Astrocyte (in vitro differentiated cells and primary cell): ENCODE measurements around the gene KDM6B. TPM values are rescaled to one million over a fixed set of nuclear protein-coding genes. Genes with fewer than 3 reads are reported as not detected.

Experiments
- DNase-seq: peaks from one replicate; pipeline ENCODE4 v3.0.0-alpha.2; 2010; ENCODE audit warnings: low read depth
- FAIRE-seq: peaks from 2 replicates; lab custom pipeline; 2011; peaks lifted over from hg19 to GRCh38; lab: Jason Lieb, UNC
- H2AFZ ChIP-seq: 2 replicates; pipeline ENCODE4 v1.6.0; 2012; ENCODE audit warnings: low read depth, low read length, inconsistent platforms
- H3K27ac ChIP-seq: 2 replicates; pipeline ENCODE4 v1.5.1; 2011; ENCODE audit warnings: low read depth, low read length, inconsistent platforms
- H3K27me3 ChIP-seq: 2 replicates; pipeline ENCODE4 v1.6.0; 2011; ENCODE audit warnings: low read length, inconsistent platforms; ENCODE audit not compliant: insufficient read depth
- H3K36me3 ChIP-seq: 2 replicates; pipeline ENCODE4 v1.5.1; 2011; ENCODE audit warnings: low read length, inconsistent platforms; ENCODE audit not compliant: insufficient read depth
- H3K4me1 ChIP-seq: 2 replicates; pipeline ENCODE4 v1.5.1; 2011; ENCODE audit warnings: low read length, inconsistent platforms; ENCODE audit not compliant: insufficient read depth
- H3K4me2 ChIP-seq: 2 replicates; pipeline ENCODE4 v1.6.0; 2012; ENCODE audit warnings: low read length, inconsistent platforms
- H3K4me3 ChIP-seq: 2 replicates; pipeline ENCODE4 v1.5.1; 2011; ENCODE audit warnings: low read depth, mild to moderate bottlenecking, low read length, inconsistent platforms; ENCODE audit not compliant: insufficient read depth
- H3K79me2 ChIP-seq: 2 replicates; pipeline ENCODE4 v1.6.0; 2012; ENCODE audit warnings: mild to moderate bottlenecking, low read length, inconsistent platforms; ENCODE audit not compliant: insufficient read depth
- H3K9ac ChIP-seq: 2 replicates; pipeline ENCODE4 v1.6.0; 2012; ENCODE audit warnings: mild to moderate bottlenecking, low read length, inconsistent platforms
- H3K9me3 ChIP-seq: 2 replicates; pipeline ENCODE4 v1.5.1; 2012; ENCODE audit warnings: low read depth, mild to moderate bottlenecking, low read length, inconsistent platforms; ENCODE audit not compliant: insufficient read depth
- H4K20me1 ChIP-seq: 2 replicates; pipeline ENCODE4 v1.6.0; 2012; ENCODE audit warnings: low read length, inconsistent platforms; ENCODE audit not compliant: insufficient read depth
- H3K27ac Mint-ChIP-seq: one replicate; pipeline ENCODE4 v1.8.0; 2021; ENCODE audit warnings: mild to moderate bottlenecking, mixed read lengths; ENCODE audit not compliant: unreplicated experiment
- H3K27me3 Mint-ChIP-seq: one replicate; pipeline ENCODE4 v1.8.0; 2021; ENCODE audit warnings: low read depth, mixed read lengths; ENCODE audit not compliant: unreplicated experiment
- H3K36me3 Mint-ChIP-seq: one replicate; pipeline ENCODE4 v1.8.0; 2021; ENCODE audit warnings: low read depth, mixed read lengths; ENCODE audit not compliant: unreplicated experiment
- H3K4me1 Mint-ChIP-seq: one replicate; pipeline ENCODE4 v1.8.0; 2021; ENCODE audit warnings: low read depth, mixed read lengths; ENCODE audit not compliant: unreplicated experiment
- H3K4me3 Mint-ChIP-seq: one replicate; pipeline ENCODE4 v1.8.0; 2021; ENCODE audit warnings: mild to moderate bottlenecking, moderate library complexity, mixed read lengths; ENCODE audit not compliant: unreplicated experiment
- H3K9me3 Mint-ChIP-seq: one replicate; pipeline ENCODE4 v1.8.0; 2021; ENCODE audit warnings: mild to moderate bottlenecking, mixed read lengths; ENCODE audit not compliant: unreplicated experiment
- CTCF ChIP-seq: IDR thresholded peaks from 2 replicates; pipeline ENCODE4 v1.5.1; 2011; ENCODE audit warnings: low read depth, mild to moderate bottlenecking, inconsistent platforms, low read length, moderate library complexity; ENCODE audit not compliant: insufficient read depth
- EZH2 ChIP-seq: IDR thresholded peaks from 2 replicates; pipeline ENCODE4 v1.6.1; 2012; ENCODE audit warnings: mild to moderate bottlenecking, low read length, inconsistent platforms; ENCODE audit not compliant: insufficient read depth
- total RNA-seq: library from RNA; stranded (reverse); gene quantifications from 2 replicates; pipeline ENCODE4 v1.2.1, GENCODE V29; 2021

KDM6B gene
- total RNA-seq, 1 donor from 2014 or later, result 50.4 TPM

- Histone ChIP-seq H3K9ac (peak overlapping the region; percentile 94), H3K4me1 (peaks cover 47% of the 10 kb centered on the region), H3K79me2 (peaks cover 18% of the 10 kb centered on the region), H3K27ac (peak overlapping the region; percentile 97), H3K36me3 (no peaks in the 10 kb centered on the region), H4K20me1 (peaks cover 19% of the 10 kb centered on the region), H3K4me3 (peak overlapping the region; percentile 77), H3K27me3 (peaks cover 3% of the 10 kb centered on the region), H2AFZ (peak overlapping the region; percentile 94), H3K9me3 (no peaks in the 10 kb centered on the region), H3K4me2 (peak overlapping the region; percentile 100)
- Mint-ChIP-seq H3K36me3 (peaks cover 4% of the 10 kb centered on the region), H3K4me1 (peaks cover 29% of the 10 kb centered on the region), H3K27ac (peak overlapping the region; percentile 98), H3K9me3 (no peaks in the 10 kb centered on the region), H3K27me3 (peaks cover 30% of the 10 kb centered on the region), H3K4me3 (peak overlapping the region; percentile 91)
- TF ChIP-seq EZH2 (no peak), CTCF (peak; percentile 39)
- DNase-seq, result peak; percentile 95
- FAIRE-seq, result no peak
These were observed 1.2 kb downstream of the KDM6B start for GRCh38 chr17:7834957-7835813.

- peak overlapping the region; percentile 100 for H3K4me2 ChIP-seq
- H3K27me3 ChIP-seq, result no peaks in the 10 kb centered on the region
- DNase-seq (peak; percentile 47), FAIRE-seq (no peak)
- H3K4me1 ChIP-seq, result peaks cover 50% of the 10 kb centered on the region
- peaks cover 25% of the 10 kb centered on the region for H3K79me2 ChIP-seq
- peak overlapping the region; percentile 77 for H3K4me3 ChIP-seq
- no peaks in the 10 kb centered on the region for H3K36me3 ChIP-seq
- TF ChIP-seq EZH2 (no peak), CTCF (no peak)
- Mint-ChIP-seq H3K9me3 (no peaks in the 10 kb centered on the region), H3K27me3 (peaks cover 22% of the 10 kb centered on the region), H3K4me3 (peak overlapping the region; percentile 95), H3K36me3 (peaks cover 4% of the 10 kb centered on the region), H3K4me1 (peaks cover 37% of the 10 kb centered on the region), H3K27ac (peak overlapping the region; percentile 89)
- peak overlapping the region; percentile 94 for H3K9ac ChIP-seq
- peak overlapping the region; percentile 93 for H3K27ac ChIP-seq
- peak overlapping the region; percentile 82 for H2AFZ ChIP-seq
- peaks cover 27% of the 10 kb centered on the region for H4K20me1 ChIP-seq
- H3K9me3 ChIP-seq, result no peaks in the 10 kb centered on the region
These were observed 2.0 kb downstream of the KDM6B start for GRCh38 chr17:7835814-7836595.
